ENCODE measurements around the gene RXRA. TPM values are rescaled to one million over a fixed set of nuclear protein-coding genes. Genes with fewer than 3 reads are reported as not detected.
A peak's percentile ranks its signal among the peaks of the same experiment; 100 is the strongest.

The RXRA gene
- total and polyA plus RNA-seq, 12 donors: 5.5 to 114 (median 71.3) TPM

DNA sequence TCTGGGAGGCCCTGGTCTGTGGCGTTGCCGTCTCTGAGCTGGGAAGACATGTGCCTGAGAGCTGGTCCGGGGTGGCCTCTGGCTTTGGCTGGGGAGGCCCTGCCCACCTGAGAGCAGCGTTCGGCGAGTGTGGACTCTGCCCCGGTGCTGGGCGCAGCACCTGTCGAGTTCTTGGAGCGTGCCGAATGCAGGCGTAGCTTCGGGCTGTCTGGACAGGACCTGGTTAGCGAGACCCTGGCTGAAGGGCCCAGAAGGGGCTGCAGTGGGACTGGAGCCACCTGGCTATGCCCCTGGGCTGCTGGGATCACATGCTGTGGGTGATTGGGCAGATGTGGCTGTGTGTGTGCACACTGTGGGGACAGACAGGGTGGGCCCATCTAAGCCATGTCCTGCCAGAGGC lies 56.5 kb downstream of the RXRA start:
- peaks cover 62 to 98% of the 10 kb centered on the region in 2 donors for H3K4me1 ChIP-seq (replicated peaks in 1 of 2)
- no peaks in the 10 kb centered on the region for H3K27me3 ChIP-seq
- no peak for DNase-seq
- WGBS, 4 donors: 80 to 92% (median 84%) methylated on average over 2 to 14 of the region's 14 CpGs
- no peaks in the 10 kb centered on the region for H3K36me3 ChIP-seq (replicated peaks in 1 of 2)
- H3K27ac ChIP-seq: peak overlapping the region in 2 of 5 donors; percentile 34 to 99
- TF ChIP-seq POLR2A (IDR thresholded peaks at IDR 0.05): no peak
- TF ChIP-seq, protein P1, sequence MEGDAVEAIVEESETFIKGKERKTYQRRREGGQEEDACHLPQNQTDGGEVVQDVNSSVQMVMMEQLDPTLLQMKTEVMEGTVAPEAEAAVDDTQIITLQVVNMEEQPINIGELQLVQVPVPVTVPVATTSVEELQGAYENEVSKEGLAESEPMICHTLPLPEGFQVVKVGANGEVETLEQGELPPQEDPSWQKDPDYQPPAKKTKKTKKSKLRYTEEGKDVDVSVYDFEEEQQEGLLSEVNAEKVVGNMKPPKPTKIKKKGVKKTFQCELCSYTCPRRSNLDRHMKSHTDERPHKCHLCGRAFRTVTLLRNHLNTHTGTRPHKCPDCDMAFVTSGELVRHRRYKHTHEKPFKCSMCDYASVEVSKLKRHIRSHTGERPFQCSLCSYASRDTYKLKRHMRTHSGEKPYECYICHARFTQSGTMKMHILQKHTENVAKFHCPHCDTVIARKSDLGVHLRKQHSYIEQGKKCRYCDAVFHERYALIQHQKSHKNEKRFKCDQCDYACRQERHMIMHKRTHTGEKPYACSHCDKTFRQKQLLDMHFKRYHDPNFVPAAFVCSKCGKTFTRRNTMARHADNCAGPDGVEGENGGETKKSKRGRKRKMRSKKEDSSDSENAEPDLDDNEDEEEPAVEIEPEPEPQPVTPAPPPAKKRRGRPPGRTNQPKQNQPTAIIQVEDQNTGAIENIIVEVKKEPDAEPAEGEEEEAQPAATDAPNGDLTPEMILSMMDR (IDR thresholded peaks at IDR 0.05): no peak
- no peak overlapping the region for H3K4me3 ChIP-seq
- intact Hi-C loops (cut with DNase I): loop anchor here (10.0 kb wide), 1 partner anchor 52 kb away; no protein-coding TSS in a partner anchor
- H3K9me3 ChIP-seq (replicated peaks in 1 of 3): no peaks in the 10 kb centered on the region

DNA sequence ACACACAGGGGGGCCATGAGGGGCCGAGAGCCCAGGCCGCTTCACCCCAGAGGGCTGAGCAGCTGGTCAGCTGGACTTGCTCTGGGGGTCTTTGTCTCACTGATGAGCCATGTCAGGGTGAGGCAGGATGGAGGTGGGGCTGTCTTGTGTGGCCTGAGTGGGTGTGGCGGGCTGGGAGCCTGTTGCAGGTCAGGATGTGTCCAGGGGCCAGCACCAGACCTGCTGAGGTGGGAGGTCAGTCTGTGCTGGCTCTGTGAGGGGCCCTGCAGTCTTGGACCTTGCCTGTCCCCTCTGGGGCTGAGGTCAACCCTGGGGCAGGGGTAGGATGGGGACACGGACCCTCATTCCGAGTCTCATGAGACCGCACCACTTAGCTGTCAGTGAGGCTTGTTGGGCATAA lies 56.9 kb downstream of the RXRA start:
- no peak for DNase-seq
- Histone ChIP-seq H3K4me3 (no peak overlapping the region), H3K36me3 (replicated peaks in 1 of 2) (no peaks in the 10 kb centered on the region), H3K9me3 (replicated peaks in 1 of 3) (no peaks in the 10 kb centered on the region), H3K4me1 (replicated peaks in 1 of 2) (peaks cover 61 to 98% of the 10 kb centered on the region in 2 donors), H3K27me3 (no peaks in the 10 kb centered on the region), H3K27ac (peak overlapping the region in 2 of 5 donors; percentile 34 to 99)
- intact Hi-C loops (cut with DNase I): loop anchor here (10.0 kb wide), 1 partner anchor 52 kb away; no protein-coding TSS in a partner anchor
- WGBS, 4 donors: 86 to 100% (median 94%) methylated on average over 1 to 6 of the region's 6 CpGs
- no peak for TF ChIP-seq POLR2A (IDR thresholded peaks at IDR 0.05)
- TF ChIP-seq, protein P1 (IDR thresholded peaks at IDR 0.05): no peak

DNA sequence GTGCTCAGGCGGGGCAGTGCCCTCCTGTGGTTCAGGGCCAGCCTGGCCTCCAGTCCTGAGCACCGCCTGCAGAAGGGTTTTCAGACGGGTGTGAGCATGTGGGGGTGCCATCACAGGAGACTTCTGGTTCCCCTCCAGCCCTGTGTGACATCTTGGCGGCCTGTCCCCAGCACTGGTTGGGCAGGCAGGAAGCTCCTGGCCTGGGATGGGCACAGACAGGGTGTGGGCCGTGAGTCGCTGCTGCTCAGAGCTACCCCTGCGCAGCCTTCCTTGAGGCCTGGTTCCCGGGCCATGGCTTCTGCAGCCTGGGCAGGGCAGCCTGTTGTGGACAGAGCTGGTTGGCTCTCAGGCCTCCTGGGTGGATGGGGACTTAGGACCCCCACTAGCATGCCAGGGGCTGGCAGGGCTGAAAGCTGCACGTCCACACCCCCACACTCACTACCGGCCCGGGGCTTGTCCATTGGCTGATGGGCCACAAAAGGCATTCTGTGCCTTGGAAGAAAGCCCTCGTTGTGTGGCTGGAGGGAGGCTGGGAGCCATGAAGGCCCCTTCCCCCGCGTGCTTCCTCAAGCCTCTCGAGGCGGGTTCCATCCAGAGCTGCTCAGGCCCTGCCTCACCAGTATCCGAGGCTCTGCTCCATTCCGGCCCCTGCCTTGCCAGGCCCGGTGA lies 58.7 kb downstream of the RXRA start:
- intact Hi-C loops (cut with DNase I): loop anchor here (10.0 kb wide), 1 partner anchor 50 kb away; no protein-coding TSS in a partner anchor

DNA sequence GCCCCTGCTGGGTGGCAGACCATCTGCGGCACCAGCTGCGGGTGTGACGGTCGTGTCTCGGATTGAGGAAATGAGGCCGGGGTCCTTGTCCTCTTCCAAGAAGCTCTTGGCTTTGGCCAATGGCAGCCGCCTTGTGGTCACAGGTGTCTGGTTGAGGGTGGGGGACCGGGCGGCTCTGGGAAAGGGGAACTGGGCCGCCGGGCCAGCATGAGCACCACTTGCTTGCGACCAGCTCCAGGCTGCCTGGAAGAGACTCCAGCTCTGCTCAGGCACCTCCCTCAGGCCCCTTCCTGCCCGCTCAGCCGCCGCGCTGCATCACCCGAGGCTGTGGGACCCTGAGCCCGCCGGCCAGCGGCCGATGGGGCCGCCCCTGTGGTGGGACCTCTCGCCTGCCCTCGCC lies 59.7 kb downstream of the RXRA start:
- no peaks in the 10 kb centered on the region for H3K27me3 ChIP-seq
- TF ChIP-seq, protein P1 (IDR thresholded peaks at IDR 0.05): no peak
- TF ChIP-seq POLR2A (IDR thresholded peaks at IDR 0.05): no peak
- H3K27ac ChIP-seq: peak overlapping the region in 3 of 5 donors; percentile 61 to 99 (median 84)
- H3K9me3 ChIP-seq (replicated peaks in 1 of 3): no peaks in the 10 kb centered on the region
- H3K4me3 ChIP-seq: no peak overlapping the region
- DNase-seq: no peak
- no peaks in the 10 kb centered on the region for H3K36me3 ChIP-seq (replicated peaks in 1 of 2)
- intact Hi-C loops (cut with DNase I): loop anchor here (10.0 kb wide), 1 partner anchor 49 kb away; no protein-coding TSS in a partner anchor
- H3K4me1 ChIP-seq (replicated peaks in 1 of 2): peaks cover 47 to 97% of the 10 kb centered on the region in 2 donors
- WGBS, 4 donors: 76 to 100% (median 85%) methylated on average over 5 to 24 of the region's 24 CpGs; no CpG with 5 or more reads in 1 of the 4 donors

More for the DNA sequence above, 58.7 kb downstream of the RXRA start:
- TF ChIP-seq POLR2A (IDR thresholded peaks at IDR 0.05): no peak
- TF ChIP-seq, protein P1 (IDR thresholded peaks at IDR 0.05): no peak
- Histone ChIP-seq H3K4me1 (replicated peaks in 1 of 2) (peaks cover 57 to 98% of the 10 kb centered on the region in 2 donors), H3K9me3 (replicated peaks in 1 of 3) (no peaks in the 10 kb centered on the region), H3K4me3 (no peak overlapping the region), H3K36me3 (replicated peaks in 1 of 2) (no peaks in the 10 kb centered on the region), H3K27me3 (no peaks in the 10 kb centered on the region), H3K27ac (peak overlapping the region in 3 of 5 donors; percentile 11 to 99 (median 84))
- DNase-seq: peak in 1 of 7 donors; percentile 12
- WGBS, 4 donors: 59 to 78% (median 67%) methylated on average over 13 to 19 of the region's 19 CpGs

All from adrenal gland (tissue), 12 donors.